ENCODE results near the gene ENTPD8.

GRCh38 chr9:137441289-137441934 lies at the start of gene ENTPD8:
- TF ChIP-seq CTCF (IDR thresholded peaks at IDR 0.05) (no peak), EZH2 (IDR thresholded peaks at IDR 0.05; ENCODE audit: borderline replicate concordance, insufficient read depth, low read depth, low read length, poor library complexity, severe bottlenecking) (no peak)

Data from B cell (primary cell).